GM21381 (cell line): ENCODE data around the gene STIP1.

Experiments used
- ATAC-seq: cut with Tn5 transposase; IDR thresholded peaks from one replicate; pipeline ENCODE4 v1.9.1; 2021; ENCODE audit warnings: mild to moderate bottlenecking, moderate library complexity; ENCODE audit not compliant: unreplicated experiment

Gene STIP1

DNA sequence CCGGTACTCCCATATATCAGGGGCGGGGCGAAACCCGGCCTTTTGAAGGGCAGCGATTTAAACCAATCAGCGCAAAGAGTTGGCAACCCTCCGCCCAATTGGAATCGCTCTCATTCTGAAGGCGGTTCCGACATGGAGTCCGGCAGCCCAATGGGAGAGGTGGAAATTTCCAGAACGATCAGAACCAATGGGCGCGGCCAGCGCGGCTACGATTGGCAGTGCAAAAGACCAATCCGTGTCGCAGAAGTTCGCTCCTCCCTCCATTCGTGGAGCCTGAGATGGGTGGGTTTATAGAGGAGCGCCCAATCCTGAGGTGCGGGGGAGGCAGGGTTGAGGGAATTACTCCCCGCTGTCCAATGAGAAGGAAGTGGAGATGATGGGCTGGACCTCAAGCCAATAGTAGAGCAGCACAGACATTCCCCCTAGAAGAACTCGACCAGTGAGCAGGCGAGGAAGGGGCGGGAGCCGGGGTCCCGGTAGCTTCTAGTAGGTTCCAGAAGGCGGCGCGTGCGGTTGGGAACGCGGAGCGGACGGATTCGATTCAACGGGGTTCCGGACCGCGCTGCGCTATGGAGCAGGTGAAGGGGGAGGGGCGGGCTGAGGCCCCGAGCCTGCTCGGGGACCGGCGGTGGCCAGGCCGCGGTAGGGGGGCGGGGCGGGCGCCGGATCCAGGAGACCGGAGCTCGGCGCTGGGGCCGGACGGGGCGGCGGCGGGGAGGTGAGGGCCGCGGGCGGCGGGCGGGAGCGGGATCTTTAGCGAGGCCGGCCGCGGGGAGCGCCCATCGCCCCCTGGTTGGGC is at the start of gene STIP1:
STIP1 (plus strand) TSS at position 479 of the 799 bp plus-strand sequence; CDS start at position 570, 91 bp downstream.
- peak; percentile 76 for ATAC-seq

DNA sequence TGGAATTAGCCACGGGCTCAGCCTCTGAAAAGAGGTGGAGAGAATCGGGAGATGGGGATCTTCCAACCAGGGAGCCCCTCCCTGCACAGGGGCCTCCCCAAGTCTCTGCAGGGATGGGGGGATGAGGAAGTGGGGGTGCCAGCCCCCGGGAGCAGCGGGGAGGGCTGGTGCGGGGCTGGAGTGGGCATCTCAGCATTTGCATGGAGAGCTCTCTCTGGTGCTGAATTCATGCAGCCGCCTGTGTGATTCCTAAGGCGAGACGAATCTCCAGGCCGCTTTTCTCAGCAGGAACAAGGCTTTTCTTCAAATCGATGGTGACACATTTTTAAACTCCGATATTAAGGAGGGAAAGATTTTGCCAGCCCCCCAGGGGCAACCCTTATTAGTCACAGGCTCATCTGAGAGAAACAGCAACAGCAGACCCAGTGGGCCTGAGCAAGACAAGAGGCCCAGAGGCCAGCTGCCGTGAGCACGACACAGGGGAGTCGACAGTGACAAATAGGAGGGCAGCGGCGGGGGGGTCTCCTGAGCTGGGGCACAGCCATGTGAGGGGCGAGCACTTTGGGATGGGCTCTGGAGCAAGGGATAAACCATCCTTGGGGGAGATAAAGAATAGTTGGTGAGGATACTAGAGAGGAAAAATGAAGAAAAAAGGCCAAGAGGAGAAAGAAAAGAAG is 49.1 kb upstream of the STIP1 start:
- no peak for ATAC-seq

DNA sequence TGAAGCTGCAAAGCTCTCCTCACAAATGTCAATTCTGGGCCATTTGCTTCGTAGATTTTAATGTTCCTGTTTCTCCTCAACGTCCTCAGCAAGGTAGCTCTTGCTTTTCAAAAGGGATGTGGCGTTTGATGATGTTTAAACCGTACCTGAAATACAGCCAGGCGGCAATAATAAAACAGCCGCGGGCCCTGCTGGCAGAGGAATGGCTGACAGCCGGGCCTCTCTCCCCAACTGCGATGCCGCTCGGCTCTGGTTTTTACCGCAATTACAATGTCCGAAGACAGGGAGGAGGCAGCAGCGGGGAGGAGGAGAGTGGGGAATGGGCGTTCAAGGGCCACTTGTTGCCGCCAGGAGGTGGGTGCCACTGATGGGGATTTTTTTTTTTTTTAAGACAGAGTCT is 47.6 kb upstream of the STIP1 start:
- no peak for ATAC-seq

DNA sequence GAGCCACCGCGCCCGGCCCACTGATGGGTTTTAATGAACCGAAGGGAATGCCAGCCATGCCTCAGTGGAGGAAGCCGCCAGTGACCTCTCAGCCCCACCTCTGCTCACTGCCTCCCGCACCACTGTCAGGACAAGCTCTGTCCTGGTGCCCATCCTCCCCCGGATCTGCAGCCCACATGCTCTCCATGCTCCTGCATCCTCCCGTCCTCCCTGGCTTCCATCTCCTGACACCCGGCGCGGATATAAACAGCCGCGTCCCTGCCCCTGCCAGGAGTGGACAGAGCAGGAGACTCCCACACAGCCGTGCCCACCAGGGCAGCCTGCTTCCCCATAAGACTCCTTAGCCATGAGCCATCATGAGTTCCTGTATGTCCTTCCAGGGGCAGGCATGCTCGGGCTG is 46.9 kb upstream of the STIP1 start:
- ATAC-seq = no peak

DNA sequence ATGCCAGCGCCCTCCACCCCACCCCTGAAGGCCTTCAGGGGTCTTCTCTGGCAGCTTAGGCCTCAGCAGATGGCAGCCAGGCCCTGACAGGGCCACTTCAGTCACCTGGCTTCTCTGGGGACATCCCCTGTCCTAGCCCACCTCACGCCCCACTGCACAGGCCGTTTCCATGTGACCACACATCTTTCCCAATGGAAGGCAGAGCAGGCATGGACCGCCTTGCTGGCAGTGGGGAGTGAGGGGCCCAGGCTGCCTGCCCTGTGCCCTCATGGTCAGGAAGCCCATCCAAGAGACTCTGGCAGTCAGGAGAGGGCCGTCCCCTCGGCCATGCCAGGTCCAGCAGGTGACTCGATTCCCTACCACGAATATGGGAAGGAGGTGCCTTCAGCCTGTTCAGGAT is 45.9 kb upstream of the STIP1 start:
- no peak for ATAC-seq

DNA sequence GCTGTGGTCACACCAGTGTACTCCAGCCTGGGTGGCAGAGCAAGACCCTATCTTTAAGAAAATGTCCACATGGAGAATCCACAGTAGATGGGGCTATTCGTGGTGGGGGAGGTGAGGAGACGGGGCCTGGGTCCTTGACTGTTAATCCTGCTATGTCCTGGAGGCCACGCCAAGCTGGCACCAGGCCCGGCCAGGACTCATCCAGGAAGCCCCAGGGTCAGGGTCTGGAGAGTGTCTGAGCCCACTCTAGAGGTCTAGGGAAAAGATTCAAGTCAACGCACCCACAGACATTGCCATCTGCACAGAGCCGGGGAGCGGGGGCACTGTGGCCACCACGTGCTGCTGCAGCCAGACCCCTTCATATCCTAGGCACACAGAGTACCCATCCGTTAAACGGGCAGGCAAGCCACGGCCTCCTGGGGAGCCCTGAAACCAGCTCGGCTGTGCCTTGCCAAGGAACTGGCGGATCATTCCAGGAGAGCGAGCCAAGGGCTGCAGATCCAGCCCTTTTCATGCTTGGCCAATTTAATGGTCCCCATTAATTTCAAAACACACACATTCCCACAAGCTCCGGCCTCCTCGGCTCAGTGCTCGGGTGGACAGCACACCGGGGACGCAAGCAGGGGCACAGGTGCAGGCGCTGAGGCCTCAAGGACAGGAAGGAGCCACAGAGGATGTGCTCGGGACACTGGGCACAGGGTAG is 44.7 kb upstream of the STIP1 start:
- no peak for ATAC-seq

DNA sequence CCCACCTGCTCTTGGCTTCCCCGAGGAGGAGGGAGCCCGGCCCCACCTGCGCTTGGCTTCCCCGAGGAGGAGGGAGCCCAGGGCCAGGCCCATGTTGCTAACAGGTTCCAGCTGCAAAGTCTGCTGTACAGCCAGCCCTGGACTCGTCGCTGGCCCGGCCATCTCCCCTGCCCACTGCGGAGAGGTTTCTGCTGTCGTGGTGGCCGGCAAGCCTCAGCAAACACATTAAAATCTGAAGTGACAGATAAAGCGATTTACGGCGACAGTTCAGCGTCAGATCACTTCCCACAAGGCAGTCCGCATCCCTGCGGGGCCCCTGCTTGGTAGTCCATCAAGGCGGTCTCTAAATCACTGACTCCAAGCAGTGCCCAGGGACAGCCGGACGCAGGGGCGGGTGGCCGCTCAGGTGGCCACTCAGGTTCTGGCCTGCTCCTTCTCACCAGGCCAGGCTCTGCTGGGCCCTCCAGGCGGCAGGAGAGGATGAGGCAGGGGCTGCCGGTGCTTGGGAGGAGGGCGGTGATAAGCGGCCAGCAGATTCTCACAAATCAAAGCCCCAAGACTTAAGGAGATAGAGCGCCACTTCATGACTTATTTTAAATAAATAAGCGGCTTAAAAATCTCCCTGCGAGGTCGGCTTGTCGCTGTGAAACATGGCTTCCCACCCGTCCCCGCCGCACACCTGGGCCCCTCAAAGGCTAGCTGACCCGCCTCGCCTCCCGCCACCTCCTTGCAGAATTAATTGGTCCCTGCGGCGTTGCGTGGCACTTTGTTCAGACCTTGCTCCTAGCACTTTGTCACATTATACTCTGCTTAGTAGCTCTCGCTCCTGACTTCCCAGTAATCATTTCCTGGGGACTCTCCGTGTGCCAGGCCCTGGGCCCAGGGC is 41.1 kb upstream of the STIP1 start:
- ATAC-seq = no peak

DNA sequence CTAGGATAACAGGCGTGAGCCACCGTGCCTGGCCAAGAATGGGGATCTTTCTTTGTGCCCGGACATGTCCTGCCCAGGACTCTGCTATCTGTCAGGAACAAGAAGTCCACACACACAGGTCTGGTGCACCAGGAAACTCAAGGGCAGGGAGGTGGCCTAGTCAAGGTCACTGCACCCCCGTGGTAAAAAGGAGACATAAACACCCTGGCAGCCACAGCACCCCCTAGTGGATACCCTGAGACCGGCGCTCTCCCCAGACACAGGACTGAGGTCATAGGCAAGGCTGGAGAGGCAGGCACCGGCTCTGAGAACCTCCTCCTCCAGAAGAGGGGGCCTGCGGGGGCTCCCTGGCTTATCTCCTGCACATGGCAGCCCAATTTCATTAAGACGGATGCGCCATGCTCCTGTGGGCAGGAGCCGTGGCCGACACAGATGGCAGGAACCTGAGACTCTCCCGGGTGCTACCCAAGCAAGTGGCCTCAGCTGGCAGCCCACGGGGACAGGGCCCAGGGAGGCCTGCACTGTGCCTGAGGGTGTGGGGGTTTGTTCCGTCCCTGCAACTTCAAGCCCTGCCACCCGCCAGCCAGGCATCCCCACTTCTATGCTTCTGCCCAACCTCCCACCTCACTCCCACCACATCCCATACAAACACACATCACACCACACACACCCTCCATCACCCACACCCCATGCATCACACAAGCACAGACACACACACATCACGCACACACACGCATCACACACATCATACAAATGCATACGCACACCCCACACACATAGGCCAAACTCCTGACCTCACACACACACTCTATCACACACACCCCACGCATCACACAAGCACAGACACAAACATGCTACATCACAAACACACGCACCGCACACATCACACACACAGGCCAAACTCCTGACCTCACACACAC is 39.7 kb upstream of the STIP1 start:
- ATAC-seq = no peak

DNA sequence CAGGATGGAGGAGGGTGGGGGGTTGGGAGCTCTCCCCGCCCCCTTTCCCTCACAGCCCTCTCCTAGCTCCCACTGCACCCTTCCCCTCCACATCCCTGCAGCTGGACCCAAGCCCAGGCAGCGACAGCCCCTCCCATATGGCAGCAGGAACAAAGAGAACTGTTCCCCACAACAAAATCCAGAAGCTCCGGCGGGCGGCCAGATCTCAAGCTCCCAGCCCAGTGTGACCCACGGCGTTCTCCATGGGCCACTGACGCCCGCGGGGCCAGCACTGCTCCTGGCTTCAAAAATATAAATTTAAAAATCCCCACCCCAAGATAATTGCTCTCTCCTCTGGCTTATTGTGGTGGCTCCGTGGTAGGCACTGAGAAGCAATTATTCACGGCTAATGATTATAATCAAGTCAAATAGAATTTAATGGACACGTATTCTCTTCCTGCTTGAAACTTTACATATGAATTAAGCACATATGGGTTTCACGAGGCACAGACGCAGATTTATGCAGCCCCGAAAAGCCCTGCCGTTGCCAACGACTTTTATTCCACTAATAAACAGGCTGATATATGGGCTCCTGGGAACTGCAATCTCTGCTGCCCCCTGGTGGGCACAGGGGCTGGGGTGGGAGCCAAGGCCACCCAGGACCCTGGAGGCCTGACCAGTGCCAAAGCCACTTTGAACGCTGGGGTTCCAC is 37.6 kb upstream of the STIP1 start:
- no peak for ATAC-seq

DNA sequence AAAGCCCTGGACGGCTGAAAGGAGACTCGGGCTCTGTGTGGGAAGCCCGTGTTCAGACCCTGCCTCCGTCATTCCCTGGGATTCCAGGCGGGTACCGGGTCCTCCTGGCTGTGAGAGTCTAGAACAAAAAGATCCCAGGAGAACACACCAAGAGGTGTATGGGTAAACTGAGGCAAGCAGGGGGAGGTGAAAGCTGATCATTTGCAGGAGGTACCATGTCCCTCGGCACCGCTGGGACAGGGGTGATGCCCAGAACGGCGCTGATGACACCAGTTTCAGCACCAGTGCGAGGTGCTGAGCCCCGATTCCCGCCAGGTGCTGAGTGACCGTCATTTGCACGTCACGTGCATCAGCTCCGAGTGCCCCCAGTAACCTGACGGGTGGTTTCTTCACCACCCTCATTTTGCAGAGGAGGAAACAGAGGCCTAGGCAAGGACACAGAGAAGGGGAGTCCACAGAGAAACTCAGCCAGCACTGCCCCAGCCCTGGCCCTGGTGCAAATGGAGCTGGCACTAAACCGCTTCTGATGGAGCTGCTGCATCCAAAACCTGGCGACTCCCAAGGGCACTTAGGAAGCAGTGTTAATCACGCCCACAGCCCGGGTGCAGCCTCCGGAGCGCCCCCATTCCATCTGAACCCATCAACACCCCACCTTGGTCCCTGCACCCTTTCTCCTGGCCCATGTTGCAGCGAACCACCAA is 36.9 kb upstream of the STIP1 start:
- no peak for ATAC-seq

DNA sequence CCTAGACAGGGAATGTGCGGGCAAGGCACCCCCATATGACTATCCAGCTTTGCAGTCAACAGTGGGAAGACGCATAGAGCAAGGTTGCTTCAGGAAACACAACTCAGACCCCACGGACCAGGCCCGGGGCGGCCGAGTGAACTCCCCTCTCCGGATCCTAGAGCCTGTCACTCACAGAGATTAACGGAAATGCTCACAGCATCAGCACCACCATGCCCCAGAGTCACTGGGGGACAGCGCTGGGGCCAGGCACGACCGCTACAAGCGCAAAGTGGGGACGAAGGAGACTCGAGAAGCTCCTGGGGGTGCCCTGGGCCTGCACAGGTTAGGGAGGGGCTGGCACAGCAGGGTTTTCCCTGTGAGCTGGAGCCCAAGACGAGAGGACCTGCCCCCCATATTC is 35.9 kb upstream of the STIP1 start:
- no peak for ATAC-seq

DNA sequence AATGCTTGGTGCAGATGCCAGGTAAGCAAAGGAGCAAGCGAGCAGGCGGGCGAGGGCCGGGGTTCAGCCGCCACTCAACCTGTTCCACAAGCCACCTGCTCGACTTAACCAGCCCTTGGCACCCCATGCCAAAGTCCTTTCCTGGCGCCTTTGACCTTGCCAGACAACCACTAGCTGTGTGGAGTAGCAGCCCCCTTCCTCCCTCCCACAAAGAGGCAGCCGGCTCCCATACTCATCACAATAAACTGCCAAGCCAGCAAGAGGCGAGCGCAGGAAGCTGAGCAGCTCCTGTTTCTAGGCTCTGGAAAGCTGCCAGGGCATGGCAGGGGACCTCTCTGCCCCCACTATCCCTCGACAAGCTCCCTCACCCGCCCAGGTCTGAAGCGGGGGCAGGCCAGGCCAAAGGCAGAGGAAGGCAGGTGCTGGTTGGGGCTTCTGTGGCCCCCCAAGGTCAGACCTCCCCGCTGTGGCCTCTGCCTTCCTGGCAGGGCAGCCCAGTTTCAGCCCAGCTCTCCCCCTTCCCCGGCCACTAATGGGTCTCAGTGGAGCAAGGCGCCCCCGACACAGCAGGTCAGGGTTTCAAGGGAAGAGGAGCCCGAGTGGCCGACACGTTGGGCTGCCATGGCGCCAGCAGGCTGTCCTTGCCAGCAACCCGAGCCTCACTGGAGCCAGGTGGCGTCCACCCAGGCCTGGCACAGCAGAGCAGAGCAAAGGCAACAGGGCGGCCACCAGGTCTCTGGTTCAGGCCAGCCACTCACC is 35.3 kb upstream of the STIP1 start:
- no peak for ATAC-seq

DNA sequence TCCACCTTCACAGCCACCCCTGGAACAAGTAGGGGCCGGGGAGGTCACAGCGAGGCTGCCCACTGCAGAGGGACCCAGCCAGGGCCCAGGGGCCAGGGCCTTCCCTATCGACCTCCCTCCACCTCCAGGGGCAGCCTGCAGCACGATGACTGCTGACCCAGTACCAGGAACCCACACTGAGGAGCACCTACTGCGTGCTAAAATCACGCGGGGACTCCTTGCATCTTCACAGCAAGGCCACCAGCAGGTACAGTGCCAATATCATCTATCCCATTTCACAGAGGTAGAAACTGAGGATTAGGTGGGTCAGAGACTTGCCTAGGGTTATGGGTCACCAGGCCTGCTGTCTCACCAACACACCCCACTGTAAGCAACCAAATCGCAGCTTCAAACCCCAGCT is 34.6 kb upstream of the STIP1 start:
- no peak for ATAC-seq

DNA sequence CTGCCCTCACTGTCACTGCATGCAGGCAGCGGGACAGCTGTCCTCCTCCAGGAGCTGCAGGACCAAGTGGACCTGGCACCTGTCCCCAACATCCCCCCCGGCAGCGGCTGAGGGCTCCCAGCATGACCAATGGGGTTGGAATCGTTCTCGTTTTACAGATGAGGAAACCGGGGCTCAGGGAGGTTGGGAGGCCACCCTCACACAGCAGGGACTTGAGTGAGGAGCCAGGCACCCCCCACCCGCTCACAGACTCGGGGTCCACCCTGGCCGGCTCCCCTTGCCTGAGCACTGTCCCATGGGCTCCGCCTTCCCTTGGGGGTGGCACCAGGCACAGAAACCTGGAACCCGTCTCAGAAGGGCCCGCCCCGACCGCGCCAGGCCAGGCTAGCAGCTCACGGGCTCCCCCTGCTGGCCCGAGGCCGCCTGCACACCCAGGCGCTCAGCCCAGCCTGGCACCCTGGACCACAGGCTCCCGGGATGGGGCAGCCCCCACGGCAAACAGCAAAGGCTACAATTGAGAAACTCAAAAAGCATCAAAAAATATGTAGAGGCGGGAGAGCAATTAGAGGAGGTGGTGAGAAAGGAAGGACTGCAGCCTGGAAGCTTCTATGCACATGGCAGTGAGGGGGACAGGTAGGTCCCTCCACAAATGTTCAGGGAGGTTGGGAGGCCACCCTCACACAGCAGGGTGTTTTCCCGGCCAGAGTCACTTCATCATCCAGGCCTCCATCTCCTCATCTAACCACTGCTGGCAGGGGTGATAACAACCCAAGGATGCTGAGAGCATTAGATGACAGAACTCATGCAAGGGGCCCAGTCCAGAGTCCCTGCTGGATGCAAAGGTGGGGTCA is 32.9 kb upstream of the STIP1 start:
- ATAC-seq = peak; percentile 72

DNA sequence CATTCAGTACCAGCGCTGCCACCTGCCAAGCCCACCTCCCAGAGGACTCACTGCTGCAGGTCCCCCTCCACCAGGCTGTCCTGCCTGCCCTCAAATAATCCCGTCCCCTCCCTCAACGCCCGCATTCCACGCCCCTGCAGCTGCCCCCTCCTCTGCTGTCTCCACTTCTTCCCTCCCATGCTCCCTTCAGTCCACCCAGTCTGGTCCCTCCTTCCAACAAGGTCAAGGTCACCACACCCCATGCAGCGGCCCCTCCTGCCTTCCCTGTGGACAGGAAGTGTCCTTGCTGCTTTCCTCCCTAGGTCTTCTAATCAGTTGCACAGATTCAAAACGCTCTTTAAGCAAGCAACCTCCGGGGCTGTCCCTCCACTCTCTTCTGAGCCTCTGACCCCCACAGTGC is 32.2 kb upstream of the STIP1 start:
- no peak for ATAC-seq

DNA sequence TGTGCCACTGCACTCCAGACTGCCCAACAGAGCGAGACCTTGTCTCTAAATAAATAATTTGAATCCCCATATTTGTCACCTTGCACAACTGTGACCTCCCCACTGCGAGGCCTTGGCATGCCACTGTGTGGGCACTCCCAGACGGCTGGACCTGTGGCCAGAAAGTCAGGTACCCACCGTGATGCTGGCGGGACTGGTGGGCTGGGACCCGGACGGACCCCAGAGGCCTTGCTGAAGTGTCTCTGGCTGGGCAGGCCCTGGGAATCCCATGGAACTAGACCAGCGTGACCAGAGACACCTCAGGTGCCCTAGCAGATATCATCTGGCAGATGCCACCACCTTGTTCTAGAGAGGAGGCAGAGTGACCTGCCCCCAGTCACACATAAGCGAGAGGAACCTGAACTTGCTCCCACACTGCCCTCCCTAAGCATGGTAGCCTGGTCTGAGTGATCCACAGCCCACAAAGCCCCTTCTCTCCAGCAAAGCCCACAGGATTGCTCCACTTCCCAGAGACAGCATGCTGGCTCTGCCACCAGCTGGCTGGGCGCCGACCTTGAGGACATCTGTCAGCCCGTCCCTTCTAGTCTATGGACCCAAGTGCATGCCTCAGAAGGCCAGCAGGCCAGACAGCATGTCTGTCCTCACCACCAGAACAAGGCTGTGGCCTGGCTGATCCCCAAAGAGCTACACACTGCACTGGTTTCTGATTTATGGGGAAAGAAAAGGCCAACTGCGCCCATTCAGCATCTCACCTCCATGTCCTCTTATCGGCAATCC is 29.5 kb upstream of the STIP1 start:
- no peak for ATAC-seq
